NK-92 (cell line): ENCODE measurements around the gene NEUROD4.
"Not testable (repeated sequence)": the region's sequence is repeated elsewhere in the genome, so short reads cannot be mapped to it uniquely, and the experiment has no call there.

Experiments
- DNase-seq: peaks from one replicate; lab custom pipeline; 2025; ENCODE audit not compliant: unreplicated experiment; lab: John Stamatoyannopoulos, UW

The NEUROD4 gene, protein sequence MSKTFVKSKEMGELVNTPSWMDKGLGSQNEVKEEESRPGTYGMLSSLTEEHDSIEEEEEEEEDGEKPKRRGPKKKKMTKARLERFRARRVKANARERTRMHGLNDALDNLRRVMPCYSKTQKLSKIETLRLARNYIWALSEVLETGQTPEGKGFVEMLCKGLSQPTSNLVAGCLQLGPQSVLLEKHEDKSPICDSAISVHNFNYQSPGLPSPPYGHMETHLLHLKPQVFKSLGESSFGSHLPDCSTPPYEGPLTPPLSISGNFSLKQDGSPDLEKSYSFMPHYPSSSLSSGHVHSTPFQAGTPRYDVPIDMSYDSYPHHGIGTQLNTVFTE

DNA sequence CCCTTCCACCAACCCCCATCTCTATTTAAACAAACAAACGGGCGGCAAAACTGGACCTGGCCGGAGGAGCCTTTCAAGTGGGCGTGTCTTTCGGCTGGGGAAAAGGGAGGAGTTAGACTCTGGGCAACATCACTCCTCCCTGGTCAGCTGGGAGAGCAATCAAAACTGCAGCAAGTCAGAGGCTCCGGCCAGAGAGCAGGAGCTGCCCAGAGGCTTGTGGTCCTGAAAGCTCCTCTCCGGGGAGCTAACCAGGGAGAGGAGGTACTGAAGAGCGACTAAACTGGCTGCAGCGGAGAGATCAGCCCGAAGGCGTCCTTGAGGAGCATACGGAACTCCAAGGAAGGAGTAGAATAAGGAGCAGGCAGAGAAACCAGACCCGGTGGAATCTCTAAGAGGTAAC, at the start of gene NEUROD4:
TSS of gene NEUROD4 (plus strand) at position 191 of the 400 bp plus-strand sequence. CDS start 6,466 bp downstream, outside the sequence.
- no peak for DNase-seq

DNA sequence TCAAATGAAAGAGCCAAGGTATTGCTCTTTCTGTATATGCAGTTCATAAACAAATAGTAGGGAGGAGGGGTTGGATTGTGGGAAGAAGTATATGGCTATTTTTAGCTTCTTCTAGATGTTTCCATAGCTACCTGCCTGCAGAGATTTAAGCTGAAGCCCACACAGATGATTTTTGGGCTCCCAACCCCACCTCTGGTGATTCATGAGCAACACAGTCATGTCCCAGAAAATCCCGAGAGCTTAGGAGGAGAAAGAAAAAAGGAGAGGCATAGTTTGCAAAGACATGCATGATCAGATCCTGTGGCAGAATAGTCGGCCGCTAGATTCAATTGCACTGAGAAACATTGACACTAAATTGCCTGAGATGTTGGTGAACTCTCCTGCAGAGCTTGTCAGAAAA, 49.0 kb upstream of the NEUROD4 start:
- no peak for DNase-seq

DNA sequence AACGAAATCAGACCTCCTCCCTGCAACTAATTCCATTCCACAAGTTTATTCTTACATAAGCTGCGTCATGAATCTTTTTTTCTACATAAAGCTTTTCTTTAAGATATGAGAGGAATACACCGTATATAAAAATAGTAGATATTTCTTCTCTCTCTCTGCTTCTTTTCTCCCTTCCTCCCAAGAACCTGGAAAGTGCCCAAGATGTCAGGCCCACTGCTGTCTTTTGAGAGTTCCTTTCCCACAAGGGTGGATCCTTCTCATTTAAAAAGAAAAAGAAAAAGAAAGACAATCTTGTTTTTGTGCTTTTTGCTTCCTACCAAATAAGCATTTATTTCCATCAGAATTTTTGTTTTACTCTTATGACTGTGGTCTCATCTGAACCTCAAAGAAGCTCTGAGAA, 46.2 kb upstream of the NEUROD4 start:
- DNase-seq: no peak

DNA sequence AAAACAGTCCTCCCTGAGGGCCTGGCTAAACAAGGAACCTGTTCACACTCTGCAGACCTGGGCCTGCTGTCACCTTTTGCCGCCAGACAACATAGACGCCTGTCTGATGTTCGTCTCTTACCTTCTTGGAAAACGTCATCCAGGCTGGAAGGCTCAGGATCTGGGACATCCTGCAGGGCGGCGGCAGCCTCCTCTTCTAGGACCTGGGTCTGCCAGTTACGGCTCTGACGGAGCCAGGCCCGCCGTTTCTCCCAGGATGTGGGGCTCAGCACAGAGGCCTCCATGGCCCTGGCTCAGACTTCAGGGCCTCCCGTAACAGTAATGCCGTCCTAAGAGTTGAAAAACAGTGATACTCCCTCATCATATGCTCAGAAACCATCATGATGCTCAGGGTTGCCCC, 45.5 kb upstream of the NEUROD4 start:
- DNase-seq: no peak

DNA sequence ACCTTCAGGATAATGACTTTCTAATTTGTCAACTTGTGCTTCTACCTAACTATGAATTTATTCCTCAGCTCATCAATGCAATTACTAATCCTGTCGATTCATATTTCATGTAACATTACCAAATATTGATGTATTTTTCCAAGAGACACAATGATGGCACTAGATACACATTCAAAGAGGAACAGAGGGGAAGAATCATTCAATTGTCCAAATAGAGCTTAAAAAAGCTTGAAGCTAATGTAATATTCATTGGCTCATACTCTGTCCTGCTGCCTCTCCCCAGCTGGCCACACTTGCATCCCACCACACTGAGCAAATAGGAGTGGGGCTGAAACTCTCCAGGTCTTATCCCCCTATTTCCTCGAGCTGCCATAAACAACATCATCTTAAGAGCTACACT, 44.5 kb upstream of the NEUROD4 start:
- no peak for DNase-seq

DNA sequence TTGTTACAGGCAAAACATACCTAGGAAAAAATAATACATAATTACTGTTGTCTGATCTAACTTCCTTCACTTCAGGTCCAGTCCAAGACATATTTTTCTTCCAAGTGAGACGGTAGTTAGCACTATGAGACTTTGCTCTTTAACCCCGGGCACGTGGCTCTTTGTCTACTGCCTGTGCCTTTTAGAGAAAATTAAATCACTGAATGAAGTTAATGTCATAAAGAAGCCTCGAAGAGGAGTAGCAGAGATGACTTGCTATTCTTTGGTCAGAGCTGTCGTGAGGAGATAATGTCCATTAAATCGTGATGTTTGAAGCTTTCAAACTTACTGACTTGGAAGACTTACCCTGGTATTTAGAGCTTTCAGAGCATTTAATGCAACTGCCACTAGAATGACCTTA, 43.9 kb upstream of the NEUROD4 start:
- no peak for DNase-seq

DNA sequence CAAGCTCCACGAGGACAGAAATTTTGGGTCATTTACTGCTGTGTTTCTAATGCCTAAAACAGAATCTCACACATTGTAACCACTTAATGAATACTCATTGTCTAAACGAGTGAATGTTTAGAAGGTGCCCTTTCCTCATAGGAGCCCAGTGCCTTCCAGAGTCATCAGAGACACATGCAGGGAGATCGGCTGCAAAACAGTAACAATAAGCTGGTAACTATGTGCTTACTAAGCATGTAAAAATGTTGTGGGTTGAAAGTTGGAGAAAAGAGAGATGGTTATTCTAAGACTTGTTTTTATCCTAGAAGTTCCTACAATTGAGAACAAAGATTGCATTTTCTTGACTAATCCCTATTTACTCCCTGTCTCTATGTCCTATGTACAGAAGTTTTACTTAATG, 42.6 kb upstream of the NEUROD4 start:
- DNase-seq: no peak

DNA sequence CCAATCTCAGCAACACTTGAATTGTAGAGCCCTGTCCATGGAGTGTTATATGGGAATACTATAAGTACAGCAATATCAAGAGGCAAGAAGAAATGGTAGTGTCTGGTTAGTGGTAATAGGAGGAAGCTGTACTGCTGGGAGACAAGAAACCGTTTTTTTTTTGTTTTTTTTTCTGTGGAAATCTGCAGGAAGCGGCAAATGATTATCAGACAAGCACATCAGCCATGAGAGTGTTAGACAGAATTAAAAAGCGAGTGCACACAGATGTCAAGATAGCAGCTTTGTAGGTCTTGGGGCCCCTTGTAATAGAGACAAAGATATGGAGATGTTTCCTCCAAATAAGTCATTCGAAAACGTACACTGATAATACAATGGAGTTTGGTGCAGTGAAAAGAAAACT, 41.9 kb upstream of the NEUROD4 start:
- no peak for DNase-seq

DNA sequence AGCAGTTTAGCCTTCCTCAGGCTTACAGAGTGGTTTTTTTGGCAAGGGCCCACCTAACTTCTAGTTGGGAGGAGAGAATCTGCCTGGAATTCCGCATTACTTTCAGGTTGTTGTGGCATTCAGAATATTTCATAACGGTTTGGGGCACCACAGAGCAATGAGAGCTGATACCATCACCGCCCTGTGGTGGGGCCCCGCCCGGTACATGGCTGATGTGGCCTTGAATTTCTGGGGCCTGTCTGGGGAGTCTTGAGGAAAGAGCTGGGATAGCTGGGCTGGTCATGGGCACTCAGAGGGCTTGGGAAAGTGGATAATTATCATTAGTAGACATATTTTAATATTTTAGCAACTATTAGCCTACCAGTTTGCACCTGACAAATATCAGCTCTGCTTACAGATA, 39.4 kb upstream of the NEUROD4 start:
- no peak for DNase-seq

DNA sequence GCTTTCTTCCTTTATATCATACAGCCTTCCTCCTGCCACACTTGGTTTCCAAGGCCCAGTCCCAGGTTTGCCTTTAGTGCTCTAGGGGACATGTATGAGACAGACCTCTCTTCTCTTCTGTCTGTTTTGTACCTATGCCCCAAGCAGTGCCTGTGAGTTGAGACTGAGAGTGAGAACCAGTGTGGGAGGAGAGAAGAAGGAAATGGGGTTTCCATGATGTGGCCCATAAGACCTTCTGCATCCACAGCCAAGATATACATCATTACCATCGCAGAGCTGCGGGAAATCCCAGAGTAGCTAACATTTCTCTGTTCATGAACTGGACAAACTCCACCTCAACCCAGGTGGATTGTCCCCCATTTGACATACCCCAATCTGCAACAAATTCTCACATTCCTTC, 38.0 kb upstream of the NEUROD4 start:
- no peak for DNase-seq

DNA sequence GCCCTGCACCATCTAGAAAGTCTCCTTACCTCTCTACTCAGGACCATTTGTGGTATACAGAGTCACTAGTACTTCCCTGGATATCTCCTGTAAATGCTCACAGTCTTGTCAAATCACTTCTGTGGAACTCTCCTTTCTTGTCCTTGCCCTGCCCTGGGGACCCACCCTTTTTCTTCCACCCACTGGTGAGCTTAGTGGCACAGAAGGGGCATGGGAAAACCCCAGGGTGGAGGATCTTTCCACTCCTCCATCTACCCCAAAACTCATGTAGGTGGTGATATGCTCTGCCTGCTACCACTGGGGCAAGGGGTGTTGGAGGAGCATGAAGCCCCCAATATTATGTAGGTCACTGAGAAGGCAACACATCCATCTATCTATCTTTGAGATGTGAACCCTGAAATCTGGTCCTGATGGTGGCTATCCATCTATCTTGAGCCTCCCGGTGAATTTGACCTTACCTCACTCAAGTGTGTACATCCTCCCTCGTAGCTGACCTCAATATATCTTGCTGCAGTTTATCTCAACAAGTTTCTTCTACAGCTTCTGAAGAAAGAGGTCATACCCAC, 36.2 kb upstream of the NEUROD4 start:
- no peak for DNase-seq

DNA sequence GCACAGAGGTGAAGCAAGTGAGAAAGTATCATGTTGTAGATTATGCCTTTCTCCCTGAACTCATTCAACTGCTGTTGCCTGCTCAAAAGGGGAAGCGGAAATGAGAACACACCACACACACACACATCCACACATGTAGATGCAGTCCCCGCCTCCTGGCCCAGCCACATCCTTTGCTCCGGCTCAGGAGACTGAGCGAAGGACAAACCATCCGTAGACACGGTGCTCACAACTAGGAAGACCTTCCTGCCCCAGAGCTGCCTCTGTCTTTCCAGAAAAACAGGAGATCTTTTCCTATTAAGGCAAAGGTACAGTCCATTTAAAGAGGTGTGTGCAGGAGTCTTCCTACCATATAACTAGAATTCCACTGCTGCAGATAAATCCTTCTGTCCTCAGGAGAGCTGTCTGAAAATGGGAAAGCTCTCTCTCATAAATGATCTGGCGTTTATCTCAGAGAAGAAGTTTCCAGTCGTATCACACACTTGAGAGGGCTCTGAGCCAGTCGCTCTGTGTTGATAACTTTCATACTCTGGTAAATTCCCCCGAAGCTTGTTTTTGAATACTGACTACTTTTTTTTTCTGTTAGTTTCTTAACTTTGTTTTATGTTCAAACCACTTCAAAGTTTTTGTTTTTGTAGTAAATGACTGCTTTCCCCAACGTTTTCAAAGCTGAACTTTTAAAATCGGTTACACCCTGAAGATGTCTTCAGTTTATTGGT, 35.0 kb upstream of the NEUROD4 start, which contains the start of gene TESPA1:
TSS of gene TESPA1 (minus strand) at position 105 of the 719 bp plus-strand sequence. CDS start 10,200 bp downstream, outside the sequence.
- DNase-seq: no peak

DNA sequence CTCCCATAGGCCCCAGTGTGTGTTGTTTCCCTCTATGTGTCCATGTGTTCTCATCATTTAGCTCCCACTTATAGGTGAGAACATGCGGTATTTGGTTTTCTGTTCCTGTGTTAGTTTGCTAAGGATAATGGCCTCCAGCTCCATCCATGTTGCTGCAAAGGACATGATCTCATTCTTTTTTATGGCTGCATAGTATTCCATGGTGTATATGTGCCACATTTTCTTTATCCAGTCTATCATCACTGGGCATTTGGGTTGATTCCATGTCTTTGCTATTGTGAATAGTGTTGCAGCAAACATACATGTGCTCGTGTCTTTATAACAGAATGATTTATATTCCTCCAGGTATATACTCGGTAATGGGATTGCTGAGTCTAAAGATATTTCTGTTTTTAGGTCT, 33.0 kb upstream of the NEUROD4 start:
- DNase-seq: not testable (repeated sequence)

DNA sequence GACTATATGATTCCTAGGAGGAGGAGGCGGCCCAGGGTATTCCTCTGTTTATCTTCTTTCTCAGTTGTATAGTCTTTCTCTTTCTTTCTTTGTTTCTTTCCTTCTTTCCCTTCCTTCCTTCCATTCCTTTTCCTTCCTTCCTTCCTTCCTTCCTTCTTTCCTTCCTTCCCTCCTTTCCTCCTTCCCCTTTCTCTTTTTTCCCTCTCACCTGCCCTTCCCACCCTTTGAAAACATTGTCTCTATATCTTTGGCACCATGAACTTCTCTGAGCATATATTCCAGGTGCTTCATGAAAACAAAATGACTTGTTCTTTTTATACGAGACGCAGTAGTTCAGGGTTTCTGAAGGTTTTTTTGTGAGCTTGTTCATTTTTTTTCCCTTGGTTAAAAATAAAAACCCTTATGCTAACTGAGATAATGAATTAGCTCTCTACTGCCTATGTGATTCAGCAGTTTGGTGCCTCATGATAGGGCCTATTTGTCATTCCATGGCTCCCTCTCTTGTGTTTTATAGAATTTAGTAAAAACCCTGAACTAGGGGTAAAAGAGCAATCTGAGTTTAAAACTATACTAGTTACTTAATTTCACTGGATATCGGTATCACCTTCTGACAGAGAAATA, 32.1 kb upstream of the NEUROD4 start:
- no peak for DNase-seq

DNA sequence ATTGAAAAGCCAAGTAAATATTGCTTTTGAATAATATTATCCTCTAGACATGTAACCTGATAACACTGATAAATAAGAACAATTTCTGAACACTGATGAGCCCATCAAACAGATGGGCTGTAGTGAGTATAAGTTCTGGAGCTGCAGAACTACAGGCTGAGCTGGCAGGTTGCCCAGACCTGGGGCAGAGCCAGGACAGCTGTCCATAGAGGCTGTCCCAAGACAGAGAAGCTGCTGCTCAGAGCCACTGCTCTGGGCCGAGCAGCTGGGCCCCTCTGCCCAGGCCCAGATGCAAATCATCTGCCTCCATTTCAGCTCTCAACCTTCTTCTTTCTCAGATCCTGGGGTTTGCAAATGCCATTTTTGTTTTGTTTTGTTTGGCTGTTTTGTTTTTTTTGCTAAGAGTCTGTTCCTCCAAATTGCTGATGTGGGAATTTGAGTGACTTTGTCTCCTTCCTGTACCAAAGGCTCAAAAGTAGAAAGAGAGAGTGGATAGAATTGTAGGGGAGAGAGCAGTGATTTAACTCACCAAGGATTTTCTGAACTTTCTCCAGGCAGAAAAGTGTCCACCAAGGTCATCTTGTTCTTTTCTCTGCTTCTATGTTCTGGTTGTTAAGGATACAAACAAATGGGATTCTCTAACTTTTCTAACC, 31.2 kb upstream of the NEUROD4 start:
- no peak for DNase-seq

DNA sequence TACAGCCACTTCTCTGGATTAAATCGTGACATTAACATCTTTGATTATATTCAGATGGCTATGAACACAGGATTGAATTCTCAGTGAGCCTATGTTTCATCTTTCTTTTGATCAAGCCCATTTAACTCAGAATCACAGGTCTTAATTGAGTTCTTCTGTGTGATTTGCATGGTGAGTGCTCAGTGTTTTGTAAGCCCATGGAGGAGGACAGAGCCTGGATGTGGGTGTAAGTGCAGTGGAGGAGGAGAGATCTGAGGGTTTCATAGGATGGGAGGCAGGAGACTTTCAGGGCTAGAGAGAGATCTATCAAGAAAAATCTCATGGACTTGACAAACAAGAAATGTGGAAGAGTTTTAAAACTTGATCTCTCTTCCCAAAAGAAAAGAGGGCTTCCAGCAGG, 29.9 kb upstream of the NEUROD4 start:
- DNase-seq: no peak

DNA sequence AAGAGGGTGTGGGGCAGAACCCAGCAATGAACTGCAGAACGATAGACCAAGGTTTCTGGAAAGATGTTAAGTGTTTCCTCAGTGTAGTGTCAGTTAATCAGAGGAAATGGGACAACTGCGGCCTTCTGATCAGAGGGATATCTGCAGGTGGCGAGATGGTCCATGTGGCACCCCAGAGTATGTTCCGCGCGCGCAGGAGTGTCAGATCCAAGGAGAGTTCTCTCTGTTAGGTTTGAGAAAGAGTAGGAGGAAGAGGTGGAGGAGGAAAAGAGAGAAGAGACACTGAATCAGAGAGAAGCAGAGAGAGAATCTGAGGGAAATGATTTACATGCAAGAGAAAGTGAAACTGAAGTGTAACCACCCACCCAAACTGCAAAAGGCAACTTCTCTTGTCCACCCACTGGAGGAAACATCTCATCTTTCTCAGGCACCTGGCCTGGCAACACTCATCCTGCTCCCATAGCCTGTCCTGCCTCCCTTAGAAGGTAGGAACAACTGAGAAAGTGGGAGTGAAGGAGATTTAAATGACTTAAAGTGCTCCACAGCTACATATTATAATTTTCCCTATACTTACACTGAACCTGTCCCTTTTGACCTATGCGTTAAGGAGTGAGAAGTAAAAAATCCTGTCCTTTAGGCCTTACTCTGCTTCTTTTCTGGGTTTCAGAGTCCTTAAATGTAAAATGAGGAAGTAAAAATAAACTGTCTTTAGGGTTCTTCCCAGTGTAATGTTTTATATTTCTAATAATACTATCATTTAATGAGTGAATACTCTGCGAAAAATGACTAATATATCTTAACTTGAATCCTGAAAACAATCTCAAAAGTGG, 28.4 kb upstream of the NEUROD4 start:
- DNase-seq: no peak

DNA sequence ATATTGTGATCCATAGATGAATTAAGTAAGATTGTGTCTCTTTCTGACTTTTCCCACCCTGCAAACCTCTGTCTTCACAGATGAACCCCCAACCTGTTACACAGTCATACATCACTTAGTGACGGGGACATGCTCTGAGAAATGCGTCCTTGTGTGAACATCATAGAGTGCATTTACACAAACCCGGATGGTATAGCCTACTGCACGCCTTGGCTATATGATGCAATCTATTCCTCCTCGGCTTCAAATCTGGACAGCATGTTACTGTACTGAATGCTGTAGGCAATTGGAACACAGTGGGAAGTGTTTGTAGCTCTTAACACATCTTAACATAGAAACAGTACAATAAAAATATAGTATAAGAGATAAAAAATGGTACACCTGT, 27.8 kb upstream of the NEUROD4 start:
- DNase-seq: no peak

DNA sequence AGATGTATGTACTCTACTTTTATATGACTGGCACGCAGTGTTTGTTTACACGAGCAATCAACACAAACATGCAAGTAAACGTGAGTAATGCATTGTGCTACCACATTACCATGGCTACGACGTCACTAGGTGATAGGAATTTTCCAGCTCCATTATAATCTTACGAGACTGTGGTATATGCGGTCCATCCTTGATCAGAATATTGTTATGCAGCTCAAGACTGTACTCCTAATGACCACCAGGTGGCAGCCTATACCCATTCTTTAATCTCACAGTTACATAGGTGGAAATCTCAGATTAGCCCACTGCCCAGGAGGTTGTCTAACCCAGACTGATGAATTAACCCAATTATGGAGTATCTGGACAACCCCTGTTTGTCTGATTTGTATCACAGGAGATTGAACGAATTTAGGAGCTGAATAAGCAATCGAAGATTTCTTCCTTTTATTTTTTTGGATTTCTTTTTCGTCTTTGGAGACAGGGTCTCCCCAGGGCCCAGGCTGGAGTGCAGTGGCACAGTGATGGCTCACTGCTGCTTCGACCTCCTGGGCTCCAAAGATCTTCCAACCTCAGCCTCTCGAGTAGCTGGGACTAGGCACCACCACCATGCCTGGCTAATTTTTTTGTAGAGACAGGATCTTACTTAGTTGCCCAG, 26.5 kb upstream of the NEUROD4 start:
- DNase-seq: no peak

DNA sequence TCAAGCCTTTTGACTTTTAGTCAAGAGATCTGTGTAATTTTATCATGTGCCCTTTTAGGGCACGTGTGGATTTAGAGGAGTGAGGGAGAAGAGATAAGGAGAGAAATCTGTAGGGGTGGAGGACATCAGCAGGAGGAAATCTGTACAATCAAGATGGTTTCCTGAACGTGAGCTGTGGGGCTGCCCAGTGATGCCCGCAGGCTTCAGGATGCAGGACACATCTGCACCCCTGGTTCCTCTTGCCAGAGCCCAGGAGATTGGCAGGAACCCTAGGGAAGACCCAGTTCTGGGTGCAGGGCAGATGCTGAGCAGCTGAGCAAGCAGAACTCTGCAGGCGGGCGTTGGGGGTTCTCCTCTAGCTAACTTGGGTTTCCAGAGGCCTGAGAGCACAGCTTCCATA, 23.6 kb upstream of the NEUROD4 start:
- DNase-seq: no peak
